ENCODE results near the gene ELMO1.

The ELMO1 gene

DNA sequence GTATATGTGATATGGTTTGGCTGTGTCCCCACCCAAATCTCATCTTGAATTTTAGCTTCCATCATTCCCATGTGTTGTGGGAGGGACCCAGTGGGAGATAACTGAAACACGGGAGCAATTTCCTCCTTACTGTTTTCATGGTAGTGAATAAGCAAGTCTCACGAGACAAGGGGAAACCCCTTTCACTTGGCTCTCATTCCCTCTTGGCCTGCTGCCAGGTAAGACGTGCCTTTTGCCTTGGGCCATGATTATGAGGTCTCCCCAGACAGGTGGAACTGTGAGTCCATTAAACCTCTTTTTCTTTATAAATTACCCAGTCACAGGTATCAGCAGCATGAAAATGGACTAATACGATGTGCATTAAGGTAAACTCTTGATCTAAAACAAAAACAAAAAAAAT, 367.2 kb downstream of the ELMO1 start:
- no peak for DNase-seq

DNA sequence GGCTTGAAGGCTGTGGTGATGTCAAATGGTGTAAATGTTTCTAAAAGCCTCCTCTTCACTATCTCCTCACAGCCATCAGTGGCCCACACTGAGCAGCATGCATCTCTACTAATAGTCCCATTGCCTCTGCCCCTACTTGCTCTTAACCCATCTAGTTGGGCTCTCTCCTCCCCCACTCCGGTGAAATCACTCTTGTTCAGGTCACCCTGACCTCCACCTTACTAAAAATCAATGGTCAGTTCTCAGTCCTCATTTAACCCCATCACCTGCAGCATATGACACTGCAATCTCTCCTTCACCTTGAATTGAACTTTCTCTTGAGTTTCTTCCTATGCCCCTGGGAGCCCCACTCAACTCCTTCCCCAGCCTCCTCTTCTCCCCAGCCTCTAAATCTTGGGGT, 369.2 kb downstream of the ELMO1 start:
- no peak for DNase-seq

DNA sequence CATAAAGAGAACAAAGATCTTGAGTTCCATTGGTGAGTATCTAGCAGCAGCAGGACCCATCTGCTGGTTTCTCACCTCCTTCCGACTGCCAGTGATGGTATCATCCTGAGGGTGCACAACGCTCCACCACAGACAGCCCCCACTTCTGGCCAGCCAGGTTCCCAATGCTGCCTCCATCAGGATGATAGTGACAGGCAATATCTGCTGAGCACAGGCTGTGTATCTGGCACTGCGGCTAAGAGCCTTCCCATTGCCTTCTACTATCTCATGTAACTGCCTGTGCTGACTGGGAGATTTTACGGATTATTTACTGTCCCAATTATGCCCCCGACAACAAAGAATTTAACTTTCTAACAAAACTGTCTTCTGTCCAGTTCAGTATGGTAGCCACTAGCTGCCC, 372.0 kb downstream of the ELMO1 start:
- DNase-seq, result no peak

DNA sequence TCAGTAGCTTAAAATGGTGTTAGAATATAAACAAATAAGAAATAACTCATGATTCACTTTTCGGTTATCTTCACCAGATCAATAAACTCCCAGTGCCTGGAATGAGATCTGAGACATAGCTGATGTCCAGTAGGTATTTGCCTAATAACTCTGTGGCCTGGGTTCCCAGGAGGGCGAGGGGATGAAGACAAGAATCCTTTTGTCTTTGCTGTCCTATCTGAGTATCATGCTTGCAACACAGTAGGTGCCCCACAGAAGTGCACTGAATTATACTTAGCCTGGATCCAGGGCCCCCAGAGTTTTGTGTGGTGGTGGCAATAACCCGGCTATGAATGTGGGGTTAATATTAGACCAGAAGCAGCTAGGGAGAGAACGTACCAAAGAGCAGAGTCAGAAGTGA, 374.3 kb downstream of the ELMO1 start:
- no peak for DNase-seq

DNA sequence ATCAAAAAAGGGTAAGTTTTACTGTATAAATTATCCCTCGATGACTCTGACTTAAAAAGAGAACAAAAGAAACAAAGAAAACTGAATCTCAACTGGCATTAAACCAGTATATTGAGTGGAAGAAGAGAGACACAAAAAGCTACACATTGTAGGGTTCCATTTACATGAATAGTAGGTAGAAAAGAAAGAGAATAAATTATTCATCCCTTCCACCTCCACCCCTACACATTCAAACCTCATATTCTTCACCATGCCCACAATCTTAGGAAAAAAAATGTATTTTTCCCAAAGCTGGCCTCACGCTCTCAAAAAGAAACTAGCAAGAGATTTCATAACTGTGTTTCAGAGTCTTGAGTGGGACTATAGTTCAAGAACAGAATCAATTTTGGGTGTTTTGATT, 377.5 kb downstream of the ELMO1 start:
- DNase-seq, result no peak

DNA sequence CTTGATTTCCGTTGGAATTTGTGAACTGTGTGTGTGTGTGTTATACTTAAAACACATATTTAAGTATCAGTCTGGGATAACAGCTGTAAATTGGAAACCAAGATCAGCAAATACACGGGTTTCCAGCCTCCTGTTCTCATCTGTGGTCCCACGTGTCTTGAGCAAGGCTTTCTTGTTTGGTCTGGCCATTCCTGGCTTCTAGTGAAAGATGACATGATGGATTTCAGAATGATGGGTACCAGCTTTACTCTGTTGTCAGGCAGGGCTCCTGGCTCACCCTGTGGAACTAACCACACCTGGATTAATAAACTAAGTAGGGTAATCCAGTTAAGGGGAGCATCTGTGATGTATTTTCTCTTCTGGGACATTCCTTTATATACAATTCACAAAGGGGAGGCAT, 378.2 kb downstream of the ELMO1 start:
- DNase-seq, result no peak

DNA sequence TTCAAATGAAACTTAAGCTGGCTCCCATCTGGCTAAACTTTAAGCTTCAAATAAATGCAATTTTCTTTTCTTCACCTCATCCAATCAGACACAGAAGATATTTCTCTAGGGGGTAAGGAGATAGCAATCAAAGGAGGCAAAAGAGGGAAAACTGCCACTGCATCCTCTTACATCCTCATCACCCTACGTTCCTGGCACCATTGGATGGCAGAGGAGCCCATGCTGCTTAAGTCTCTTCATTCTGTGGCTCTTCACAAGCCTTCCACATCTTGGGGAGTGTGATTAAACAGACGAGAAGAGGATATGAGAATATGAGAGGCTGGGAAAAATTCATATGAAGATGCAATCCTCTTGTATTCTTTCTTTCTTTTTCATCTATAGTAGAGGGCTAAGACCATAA, 378.6 kb downstream of the ELMO1 start:
- DNase-seq, result no peak

DNA sequence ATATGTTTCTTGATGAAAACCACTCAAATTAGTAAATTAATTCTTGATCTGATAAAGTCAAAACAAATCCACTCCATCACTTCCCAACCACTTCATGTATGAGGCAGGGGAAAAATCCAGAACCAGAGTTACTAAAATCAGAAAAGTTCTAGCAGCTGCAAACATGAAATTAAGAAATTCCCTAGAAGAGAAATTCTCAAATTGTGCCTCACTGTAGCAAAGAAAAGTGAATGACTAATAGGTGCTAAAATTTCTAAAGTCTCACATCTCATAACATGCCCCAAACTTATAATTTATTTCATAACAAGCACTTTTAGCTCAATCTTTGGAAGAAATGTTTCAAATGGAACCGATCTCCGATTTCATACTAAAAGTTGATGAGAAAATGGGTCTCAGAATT, 379.3 kb downstream of the ELMO1 start:
- DNase-seq, result no peak

DNA sequence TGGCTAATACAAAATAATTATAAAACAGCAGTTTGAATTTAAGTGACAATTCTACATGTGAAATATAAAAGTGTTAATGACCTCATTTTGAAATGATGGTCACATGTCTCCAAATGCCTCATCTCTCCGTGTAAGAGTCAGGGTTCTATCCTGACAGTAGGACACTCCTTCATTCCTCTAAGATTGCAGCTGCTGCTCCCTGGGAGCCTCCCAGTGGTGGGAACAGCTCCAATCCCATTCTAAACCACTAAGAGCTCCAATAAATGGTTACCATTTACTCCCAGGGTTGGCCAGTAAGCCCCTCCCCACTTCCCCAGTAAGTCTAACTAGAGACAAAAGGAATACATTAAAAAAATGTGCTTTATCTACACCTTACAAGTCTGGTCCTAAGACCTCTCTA, 379.8 kb downstream of the ELMO1 start:
- DNase-seq, result no peak

DNA sequence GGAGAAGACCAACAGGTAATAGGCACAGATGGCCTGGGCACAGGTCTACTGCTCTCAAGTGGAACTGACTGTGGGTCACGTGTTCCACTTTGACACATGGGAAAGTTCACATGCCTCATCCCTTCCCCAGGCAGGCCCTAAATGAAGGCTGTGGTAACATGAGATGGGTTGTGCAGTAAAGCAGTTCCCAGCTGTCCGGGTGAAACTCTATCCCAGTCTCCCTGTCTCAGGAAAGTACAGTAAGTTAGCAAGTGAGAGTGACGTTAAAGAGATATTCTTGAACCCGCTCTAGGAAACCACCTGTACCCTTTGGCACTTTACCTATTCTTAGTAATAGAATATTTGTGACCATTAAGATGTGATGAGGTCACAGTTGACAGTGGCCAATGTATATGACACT, 380.6 kb downstream of the ELMO1 start:
- DNase-seq, result no peak

DNA sequence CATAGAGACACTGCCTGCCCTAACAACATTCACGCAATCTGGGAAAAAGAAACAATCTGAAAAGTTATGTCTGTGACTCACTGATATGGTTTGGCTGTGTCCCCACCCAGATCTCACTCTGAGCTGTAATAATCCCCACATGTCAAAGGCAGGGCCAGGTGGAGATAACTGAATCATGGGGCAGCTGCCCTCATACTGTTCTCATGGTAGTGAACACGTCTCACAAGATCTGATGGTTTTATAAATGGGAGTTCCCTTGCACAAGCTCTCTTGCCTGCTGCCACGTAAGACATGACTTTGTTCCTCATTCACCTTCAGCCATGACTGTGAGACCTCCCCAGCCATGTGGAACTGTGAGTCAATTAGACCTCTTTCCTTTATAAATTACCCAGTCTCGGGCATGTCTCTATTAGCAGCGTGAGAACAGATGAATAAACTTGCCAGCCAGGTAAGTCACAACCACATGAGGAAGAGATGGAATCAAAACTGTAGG, 382.8 kb downstream of the ELMO1 start:
- no peak for DNase-seq

DNA sequence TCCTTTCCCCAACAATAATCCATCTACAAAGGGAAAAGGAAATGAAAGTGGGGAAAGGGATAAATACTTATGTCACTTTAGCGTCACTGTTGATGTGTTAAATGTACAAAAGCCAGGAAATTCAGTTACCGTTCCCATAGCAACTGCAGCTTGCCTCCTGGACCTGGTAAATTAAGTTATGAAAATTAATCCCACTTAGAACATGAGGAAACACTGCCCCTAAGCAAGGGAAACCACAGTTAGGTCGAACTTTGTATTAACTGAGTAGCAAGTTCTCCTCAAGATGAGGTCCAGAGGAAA, 386.2 kb downstream of the ELMO1 start:
- DNase-seq, result no peak

DNA sequence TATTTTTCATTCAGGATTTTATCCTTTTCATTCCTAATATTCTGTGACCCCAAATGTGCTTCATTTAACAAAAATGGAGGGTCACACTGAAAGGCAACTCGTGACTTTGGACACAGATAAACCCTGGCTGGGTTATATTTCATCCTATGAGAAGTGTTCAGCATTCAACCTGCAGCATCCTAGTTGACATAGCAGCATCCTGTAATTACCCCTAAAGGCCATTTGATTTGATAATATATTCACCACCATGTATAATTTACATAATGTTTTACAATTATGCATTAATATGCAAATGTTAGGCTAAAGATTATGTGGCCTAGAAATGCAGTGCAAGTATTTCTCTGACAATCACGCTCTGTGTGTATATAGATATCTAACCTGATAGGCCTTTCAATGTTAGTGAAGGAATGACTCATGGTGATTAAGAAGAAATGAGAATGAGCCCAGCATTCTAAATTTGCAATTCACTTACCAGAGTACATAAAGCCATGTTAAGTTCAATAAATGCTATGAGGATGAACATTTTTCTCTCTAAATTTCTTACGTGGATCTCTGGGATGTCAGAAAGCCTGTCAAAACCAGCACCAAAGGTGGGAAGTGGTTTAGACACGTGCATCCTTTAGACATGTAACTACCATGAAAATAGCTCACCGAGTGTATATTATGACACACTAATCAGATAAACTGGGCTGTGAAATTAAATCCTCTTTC, 386.7 kb downstream of the ELMO1 start:
- DNase-seq, result no peak

DNA sequence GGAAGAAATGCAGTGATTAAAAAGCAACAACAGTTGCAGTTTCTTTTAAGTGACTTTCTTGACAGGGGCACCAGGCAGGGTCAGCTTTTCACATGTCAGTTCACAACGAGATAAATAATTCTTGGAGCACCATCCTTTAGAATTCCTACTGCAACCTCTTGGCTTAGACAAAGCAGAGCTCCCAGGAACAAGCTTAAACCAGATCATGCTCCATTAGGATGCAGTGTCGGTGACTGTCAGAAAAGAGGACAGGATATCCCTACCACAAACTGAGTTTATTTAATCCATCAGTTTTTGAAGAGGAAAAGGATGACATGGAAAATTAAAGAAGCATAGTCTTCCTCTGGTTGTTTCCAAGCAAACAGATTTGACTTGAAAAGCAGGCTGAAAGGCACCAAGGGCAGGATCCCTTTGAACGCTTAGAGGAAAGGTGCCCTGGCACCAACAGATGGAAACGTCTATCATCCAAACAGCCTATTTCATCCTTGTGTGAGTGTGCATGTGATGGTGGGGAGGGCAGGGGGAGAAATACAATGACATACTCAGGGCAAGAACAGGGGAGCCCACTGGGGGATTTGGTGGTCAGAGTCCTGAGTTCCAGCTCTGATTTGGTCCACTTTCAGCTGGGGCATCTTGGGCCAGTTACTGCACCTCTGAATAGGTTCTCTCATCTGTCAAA, 392.3 kb downstream of the ELMO1 start:
- no peak for DNase-seq

DNA sequence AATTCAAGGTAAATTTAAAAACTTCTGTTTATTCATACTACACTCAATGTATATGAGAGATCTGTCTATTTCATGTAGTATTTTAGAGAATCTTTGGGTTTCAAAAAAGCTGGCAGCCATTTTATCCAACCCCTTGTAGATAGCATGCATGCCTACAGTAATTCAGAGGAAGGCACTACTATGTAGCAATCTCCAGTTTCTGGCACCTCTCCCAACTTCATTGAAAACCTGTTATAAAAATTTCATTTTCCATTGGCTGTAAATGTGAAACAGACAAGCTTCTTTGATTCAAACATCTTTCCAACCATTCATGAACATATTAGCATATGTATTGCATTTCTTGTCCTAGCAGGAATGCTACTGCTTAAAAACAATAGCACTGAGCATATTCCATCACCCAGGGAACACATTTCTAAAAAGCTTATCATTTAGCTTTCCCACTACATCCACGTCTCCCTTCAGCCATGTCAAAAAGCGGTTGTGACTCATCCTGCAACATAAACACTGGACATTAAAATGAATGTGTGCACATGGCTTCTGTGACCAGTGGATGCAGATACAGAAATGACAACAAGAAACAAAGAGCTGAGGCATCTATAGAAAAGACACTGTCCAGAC, 393.9 kb downstream of the ELMO1 start:
- DNase-seq, result no peak

DNA sequence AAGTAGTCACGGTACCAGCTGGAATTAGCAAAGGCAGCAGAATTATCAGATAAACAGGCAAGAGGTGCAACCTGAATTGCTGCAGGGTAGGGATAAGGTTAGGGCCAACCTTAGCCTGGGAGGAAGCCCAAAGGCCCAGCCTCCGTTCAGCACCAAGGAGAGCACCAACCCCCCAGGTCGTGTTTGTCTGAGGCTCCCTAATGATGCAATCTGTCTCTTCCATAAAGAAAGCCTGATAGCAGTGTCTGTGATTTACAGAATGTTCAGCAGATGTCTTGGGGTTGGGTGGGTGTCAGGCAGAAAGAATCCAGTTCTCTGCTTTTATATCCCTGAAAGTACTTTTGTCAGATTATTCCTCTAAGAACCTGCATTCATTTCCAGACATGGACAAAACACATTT, 396.0 kb downstream of the ELMO1 start:
- no peak for DNase-seq

DNA sequence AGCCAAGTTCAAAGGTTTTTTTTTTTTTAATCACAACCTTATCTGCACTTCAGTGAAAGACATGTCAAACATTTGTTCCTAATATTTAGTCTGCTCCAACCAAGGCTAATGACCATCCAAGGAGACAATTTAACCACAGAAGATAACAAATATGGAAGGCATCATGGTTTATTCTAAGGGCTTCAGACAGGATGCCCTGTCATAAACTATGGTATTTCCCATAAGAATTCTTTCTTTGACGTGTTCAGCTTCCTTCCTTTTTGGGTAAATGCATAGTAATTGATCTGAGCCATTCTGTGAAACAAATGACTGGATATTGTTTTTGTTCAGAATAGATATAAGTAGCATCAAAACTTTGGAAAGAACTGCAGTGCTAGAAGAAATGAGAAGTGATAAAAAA, 397.9 kb downstream of the ELMO1 start:
- no peak for DNase-seq

DNA sequence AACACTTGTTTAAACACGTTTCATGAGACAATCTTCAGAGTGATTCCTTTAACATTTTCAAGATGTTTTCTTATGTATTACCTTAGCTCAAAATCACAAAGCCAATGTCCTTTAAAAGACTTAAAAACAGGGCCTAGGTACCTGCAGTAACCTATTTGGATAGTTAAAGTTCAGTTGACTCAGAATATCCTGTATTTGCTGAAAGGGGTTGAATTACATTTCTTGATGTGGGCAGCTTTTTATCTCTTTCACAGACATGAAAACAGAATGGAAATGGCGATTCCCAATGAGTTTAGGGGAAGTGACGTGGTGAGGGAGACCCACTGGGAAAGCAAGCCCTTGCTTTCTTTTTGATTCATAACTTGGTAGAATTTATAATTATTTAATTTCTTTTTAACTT, 400.0 kb downstream of the ELMO1 start:
- DNase-seq, result no peak

DNA sequence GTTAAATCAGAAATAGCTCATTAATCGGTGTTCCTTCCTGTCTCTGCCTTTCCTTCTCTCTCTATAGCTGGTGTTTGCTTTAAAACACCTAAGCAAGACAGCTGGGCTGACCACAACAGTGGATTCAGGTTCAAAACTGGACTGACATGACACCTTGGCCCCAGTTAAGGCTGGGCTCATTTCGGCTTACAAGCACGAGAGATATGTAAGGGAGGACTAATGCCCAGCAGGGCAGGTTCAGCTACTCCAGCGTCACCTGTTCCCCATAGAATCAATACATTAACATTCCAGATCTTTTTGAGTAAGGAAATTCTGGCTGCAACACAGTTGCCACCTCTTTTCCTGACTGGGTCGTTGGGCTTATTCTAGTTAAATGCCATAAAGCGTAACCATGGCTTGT, 401.4 kb downstream of the ELMO1 start:
- no peak for DNase-seq

DNA sequence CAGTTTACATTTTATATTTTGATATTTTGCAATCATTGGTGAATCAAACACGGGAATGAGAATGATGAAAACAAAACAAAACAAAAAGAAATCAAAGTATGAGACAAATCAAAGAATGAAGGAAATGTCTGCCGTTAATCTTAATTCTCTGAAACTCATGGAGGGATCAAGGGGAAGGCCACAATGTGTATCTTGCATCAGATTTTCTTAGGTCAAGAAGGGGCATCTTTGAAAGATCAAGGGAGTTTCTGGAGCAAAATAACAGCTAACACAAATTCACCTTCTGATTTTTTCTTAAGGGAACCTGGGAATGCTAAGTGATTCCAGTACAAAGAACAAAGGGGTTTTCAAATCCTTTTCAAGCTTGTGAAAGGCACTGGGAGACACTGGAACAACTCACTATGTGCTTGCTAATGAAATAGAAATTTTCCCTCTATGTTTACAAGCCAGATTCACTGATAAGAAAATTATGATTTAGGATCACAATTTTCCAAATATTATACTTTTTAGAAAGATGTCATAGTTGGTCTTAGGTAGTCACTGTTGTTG, 402.1 kb downstream of the ELMO1 start:
- no peak for DNase-seq

DNA sequence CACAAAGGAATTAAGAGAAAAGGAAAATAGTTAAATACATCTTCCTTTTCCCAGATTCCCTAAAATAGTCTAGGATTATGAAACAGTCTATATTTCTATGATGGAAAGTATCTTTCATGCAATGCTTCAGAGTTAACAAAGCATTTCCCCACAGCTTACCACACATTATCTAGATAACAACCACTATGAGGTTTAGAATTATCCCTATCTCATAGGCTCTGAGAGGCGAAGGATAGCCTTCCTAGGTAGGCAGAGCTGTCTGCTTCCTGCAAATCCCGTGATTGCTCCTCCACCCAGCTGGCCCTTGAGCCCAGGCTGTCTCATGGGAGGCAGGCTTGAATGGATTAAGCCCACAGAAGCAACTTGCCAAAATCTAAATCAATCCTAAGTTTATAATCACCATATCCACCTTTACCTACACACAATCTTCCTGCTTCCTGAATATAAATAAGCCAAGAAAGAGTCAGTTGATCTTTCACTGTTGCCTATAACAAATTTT, 402.9 kb downstream of the ELMO1 start:
- no peak for DNase-seq

DNA sequence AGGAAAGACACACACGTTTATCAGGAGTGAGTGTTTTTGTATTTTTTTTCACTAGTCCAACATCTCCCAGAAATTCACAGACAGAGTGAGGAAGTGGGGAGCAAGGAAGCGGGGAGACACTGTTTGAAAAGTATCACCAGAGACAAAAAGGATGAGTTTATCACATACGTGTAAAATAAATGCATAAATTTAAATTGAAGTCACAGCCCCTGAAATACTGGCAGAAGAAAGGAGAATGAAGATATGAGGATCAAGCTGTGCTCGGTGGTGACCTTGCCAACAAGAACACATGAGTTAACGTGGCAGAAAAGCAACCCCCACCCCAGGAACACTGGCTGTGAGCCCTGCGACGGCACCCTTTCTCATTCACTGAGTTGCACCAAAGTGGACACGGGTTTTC, 407.2 kb downstream of the ELMO1 start:
- no peak for DNase-seq

DNA sequence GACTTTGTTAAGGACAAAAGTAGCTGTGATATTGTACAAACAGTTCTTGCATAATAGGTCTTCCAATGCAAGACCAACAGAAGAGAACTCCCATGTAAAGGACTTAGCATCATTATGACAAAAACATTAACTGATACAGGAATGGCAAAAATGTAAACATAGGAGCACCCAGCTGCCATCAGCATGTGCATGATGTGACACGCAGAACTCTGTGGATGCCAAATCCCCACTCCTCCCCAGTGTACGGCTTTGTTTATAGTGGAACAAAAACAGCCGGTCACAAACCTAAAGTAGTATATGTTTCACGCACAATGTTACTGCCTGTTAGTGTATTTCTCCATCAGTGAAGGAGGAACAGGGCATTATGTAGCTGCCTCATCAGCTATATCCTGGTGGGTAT, 408.3 kb downstream of the ELMO1 start:
- no peak for DNase-seq

DNA sequence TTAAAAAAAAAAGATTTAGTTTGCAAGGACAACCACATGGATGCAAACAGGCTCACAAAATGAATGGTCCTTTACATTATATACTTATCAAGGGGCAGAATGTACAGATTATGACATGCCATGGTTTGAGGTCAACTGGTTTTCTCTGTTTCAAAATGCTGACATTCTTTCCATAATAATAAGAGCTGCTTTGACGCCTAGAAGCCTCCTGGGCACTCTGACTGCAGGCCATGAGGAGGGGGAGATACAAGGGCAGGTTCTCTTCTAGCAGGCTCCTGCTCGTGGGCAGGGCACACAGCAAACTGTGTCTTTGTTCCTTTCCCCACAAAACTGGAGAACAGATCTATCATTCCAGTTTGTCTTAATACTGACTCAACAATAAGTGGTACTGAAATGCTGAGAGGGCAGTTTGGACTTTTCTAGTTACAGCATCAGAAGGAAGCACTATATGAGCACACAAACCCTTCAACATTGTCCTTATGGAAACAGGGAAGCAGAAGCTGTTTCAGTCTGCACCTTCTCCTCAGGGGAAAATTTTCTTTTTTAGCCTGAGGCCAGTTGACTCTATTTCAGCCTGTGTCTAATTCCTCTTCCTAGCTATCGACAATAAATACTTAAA, 409.4 kb downstream of the ELMO1 start:
- DNase-seq, result no peak

Measured in 8988T (cell line).